ENCODE results near the gene PTCHD1. TPM values are rescaled to one million over a fixed set of nuclear protein-coding genes. Genes with fewer than 3 reads are reported as not detected.

PTCHD1 gene
- 4.3 and 5.7 TPM in 2 replicates for total RNA-seq (2014; rRNA removed; shearing (Covaris generic))

DNA sequence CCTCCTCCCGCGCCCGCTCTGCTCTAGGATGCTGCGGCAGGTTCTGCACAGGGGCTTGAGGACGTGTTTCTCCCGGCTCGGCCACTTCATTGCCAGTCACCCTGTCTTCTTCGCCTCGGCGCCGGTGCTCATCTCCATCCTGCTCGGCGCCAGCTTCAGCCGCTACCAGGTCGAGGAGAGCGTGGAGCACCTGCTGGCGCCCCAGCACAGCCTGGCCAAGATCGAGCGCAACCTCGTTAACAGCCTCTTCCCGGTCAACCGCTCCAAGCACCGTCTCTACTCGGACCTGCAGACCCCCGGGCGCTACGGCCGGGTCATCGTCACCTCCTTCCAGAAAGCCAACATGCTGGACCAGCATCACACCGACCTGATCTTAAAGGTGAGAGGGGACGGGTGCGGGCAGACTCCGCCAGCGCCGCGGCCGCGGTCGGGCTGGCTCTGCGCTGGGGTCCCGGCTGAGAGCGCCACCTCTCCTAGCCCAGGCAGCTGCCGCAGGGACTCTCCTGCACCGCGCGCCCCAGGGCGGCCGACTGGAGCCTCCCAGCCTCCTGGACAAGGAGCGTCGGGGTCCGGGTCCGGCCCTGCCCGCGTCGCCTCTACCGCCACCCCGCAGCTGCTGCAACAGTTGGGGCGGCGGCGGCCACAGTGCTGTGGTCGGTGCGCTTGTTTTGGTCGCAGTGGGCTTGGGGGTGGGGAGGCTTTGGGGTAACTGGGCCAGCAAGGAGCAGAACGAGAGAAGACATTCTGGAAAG lies at the start of gene PTCHD1:
Gene PTCHD1 (plus strand): TSS at position 2 of the 752 bp plus-strand sequence. CDS start 27 bp downstream, at position 29.
- Histone ChIP-seq H3K4me3 (ENCODE audit: insufficient read depth, low read depth, low read length) (peak within 1 kb of the TSS; percentile 74), H3K36me3 (replicated peaks; ENCODE audit: control insufficient read depth, insufficient read depth, low read length) (no peaks in the 10 kb centered on the region), H3K27me3 (ENCODE audit: control insufficient read depth, insufficient read depth, low read length) (peaks cover 19% of the 10 kb centered on the region)
- DNase-seq: peak; percentile 71

DNA sequence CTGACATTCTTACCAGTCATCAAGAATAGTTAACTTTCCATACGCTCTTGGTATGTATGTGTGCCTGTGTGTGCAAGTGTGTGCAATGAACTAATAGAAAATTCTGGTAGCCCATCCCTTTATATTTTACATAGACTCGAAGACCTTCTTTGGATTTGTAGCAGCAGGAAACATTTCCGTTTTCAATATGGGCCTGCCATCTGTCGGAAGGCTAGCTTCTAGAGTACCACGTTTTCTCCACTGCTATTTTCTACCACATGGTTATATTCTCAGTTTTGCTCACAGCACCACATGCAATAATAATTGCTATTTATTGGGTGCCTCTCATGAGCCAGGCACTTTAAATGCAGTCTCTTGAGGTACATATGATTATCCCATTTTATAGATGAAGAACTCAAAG lies 47.9 kb upstream of the PTCHD1 start:
- Histone ChIP-seq H3K27me3 (ENCODE audit: control insufficient read depth, insufficient read depth, low read length) (no peaks in the 10 kb centered on the region), H3K4me3 (ENCODE audit: insufficient read depth, low read depth, low read length) (no peak overlapping the region), H3K36me3 (replicated peaks; ENCODE audit: control insufficient read depth, insufficient read depth, low read length) (no peaks in the 10 kb centered on the region)
- DNase-seq: no peak

DNA sequence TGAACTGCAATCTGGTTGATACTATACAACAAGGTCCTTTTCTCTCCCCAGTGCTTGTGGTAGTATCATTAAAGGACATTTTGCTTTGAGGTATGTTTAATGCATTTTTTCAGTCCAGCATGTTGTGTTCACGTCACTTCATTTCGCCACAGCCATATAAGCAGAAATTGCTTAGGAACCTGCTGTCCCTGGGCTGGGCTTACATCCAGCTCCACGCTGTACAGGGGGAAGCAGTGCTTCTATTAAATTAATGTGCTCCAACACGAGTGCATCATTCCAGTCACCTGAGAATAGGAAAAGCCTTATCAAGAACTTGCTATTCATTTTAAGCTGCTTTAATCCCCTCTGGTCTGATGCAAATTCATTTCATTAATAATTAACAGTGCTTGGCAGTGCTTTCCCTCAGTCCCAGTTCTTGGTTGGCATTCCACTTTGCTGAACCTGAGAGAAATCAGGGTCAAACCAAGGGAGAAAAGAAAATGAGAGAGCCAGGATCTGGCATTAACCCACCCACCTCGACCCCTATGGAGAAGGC lies 47.4 kb upstream of the PTCHD1 start:
- Histone ChIP-seq H3K27me3 (ENCODE audit: control insufficient read depth, insufficient read depth, low read length) (no peaks in the 10 kb centered on the region), H3K4me3 (ENCODE audit: insufficient read depth, low read depth, low read length) (no peak overlapping the region), H3K36me3 (replicated peaks; ENCODE audit: control insufficient read depth, insufficient read depth, low read length) (no peaks in the 10 kb centered on the region)
- DNase-seq: no peak

DNA sequence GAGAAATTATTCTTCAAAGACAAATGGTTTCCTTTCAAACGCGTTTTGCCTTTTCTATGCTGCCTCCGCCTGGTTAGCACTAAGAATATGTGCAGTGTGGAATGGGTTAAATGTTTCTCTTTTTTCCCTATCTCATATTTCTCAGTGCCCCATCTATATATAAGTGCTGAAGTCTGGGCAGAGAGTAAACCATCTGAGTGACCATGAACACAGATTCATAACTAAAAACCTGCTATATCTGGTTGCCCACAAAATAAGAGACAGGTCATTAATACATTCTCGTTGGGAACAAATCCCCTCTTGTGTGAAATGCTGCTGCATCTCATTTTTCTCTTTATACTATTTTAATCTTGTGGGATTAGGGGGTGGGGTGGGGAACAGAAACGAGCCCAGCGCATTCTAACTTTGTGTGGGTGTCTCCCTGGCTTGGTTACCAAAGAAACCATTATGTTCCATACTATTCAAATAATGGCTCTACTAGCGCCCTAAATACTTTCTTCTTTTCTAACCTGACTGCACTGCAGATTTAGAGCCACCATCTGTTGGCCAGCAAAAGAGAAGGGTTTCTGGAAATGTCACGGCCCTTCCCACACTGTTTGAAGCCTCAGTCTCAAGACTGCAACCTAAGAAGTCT lies 42.2 kb upstream of the PTCHD1 start:
- Histone ChIP-seq H3K4me3 (ENCODE audit: insufficient read depth, low read depth, low read length) (no peak overlapping the region), H3K27me3 (ENCODE audit: control insufficient read depth, insufficient read depth, low read length) (no peaks in the 10 kb centered on the region), H3K36me3 (replicated peaks; ENCODE audit: control insufficient read depth, insufficient read depth, low read length) (no peaks in the 10 kb centered on the region)
- no peak for DNase-seq

DNA sequence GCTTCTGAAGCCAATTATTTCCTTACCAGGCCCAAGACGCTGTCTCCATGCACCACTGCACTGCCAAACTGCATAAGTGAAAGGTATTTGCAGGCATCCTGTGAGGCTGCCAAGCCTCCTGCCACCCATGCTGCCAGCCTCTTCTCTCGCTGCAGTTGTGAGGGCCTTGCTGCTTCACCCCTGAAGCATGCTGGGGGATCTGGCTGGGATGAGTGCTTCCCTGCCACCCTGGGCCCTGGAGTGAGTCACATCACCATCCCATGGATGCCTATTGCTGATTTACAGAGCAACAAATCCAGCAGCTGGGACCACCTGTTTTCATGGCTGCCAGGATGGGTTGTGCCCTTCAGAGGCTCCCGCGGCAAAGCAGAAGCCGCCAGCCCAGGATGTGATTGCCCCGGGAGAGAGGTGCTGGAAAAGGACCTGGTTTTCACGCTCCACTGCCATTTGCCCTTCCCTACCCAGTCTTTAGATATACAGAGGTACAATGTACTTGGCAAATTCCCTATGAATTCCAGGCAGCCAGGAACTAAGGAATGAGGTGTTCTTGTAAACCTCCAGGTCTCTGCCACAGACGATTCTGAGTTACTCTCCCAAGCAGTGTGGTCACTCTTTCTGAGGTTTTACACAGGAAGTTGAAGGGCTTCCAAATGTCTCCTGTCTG lies 41.5 kb upstream of the PTCHD1 start:
- DNase-seq: no peak

DNA sequence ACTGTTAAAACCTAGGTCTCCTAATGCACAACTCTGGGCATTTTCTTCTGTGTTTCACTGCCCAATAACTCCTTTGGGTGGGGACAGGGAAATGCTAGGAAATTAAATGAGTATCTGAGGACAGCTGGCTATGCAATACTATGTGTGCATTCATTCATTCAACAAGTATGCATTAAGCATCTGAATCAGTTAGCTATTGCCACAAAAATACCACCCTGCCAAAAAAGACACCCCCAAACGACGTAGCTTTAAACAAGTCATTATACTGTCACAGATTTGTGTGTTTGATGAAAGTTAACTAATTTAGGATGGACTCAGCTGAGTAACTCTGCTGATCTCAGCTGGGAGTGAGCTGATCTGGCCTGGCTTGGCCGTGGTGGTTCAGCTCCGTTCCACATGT lies 29.8 kb upstream of the PTCHD1 start:
- no peaks in the 10 kb centered on the region for H3K27me3 ChIP-seq (ENCODE audit: control insufficient read depth, insufficient read depth, low read length)
- no peaks in the 10 kb centered on the region for H3K36me3 ChIP-seq (replicated peaks; ENCODE audit: control insufficient read depth, insufficient read depth, low read length)
- DNase-seq: no peak
- no peak overlapping the region for H3K4me3 ChIP-seq (ENCODE audit: insufficient read depth, low read depth, low read length)

More for the DNA sequence above, 41.5 kb upstream of the PTCHD1 start:
- Histone ChIP-seq H3K4me3 (ENCODE audit: insufficient read depth, low read depth, low read length) (no peak overlapping the region), H3K36me3 (replicated peaks; ENCODE audit: control insufficient read depth, insufficient read depth, low read length) (no peaks in the 10 kb centered on the region), H3K27me3 (ENCODE audit: control insufficient read depth, insufficient read depth, low read length) (no peaks in the 10 kb centered on the region)

DNA sequence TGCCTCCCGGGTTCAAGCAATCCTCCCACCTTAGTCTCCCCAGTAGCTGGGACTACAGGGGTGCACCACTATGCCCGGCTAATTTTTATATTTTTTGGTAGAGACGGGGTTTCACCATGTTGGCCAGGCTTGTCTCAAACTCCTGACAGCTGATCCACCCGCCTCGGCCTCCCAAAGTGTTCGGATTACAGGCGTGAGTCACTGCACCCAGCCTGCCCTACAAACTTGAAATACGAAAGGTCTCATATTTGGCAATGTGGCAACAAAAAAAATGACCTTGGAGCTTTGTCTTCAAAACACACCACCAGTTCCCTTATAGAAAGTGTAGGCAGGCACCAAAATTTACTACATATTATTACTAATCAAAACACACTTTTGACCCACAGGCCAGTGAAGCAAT lies 22.9 kb upstream of the PTCHD1 start:
- Histone ChIP-seq H3K36me3 (replicated peaks; ENCODE audit: control insufficient read depth, insufficient read depth, low read length) (no peaks in the 10 kb centered on the region), H3K27me3 (ENCODE audit: control insufficient read depth, insufficient read depth, low read length) (no peaks in the 10 kb centered on the region), H3K4me3 (ENCODE audit: insufficient read depth, low read depth, low read length) (no peak overlapping the region)
- no peak for DNase-seq

DNA sequence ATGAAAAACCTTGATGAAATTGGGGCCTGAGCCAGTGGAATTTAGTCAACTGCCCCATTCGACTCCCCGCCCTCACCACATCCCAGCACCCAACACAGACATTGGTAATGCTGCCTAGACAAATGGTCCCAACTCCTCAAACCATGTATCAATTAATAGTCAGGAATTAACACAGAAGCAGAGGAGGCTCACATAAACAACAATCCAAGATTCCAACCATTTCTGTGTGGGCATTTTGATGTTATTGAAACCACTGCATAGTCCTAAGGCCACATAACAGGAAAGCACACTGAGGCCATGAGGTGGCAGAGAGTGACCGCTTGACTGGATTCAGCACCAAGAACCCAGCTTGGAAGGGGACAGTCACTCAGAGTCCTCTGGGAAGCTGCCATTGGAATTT lies 22.5 kb upstream of the PTCHD1 start:
- Histone ChIP-seq H3K27me3 (ENCODE audit: control insufficient read depth, insufficient read depth, low read length) (no peaks in the 10 kb centered on the region), H3K4me3 (ENCODE audit: insufficient read depth, low read depth, low read length) (no peak overlapping the region), H3K36me3 (replicated peaks; ENCODE audit: control insufficient read depth, insufficient read depth, low read length) (no peaks in the 10 kb centered on the region)
- no peak for DNase-seq

DNA sequence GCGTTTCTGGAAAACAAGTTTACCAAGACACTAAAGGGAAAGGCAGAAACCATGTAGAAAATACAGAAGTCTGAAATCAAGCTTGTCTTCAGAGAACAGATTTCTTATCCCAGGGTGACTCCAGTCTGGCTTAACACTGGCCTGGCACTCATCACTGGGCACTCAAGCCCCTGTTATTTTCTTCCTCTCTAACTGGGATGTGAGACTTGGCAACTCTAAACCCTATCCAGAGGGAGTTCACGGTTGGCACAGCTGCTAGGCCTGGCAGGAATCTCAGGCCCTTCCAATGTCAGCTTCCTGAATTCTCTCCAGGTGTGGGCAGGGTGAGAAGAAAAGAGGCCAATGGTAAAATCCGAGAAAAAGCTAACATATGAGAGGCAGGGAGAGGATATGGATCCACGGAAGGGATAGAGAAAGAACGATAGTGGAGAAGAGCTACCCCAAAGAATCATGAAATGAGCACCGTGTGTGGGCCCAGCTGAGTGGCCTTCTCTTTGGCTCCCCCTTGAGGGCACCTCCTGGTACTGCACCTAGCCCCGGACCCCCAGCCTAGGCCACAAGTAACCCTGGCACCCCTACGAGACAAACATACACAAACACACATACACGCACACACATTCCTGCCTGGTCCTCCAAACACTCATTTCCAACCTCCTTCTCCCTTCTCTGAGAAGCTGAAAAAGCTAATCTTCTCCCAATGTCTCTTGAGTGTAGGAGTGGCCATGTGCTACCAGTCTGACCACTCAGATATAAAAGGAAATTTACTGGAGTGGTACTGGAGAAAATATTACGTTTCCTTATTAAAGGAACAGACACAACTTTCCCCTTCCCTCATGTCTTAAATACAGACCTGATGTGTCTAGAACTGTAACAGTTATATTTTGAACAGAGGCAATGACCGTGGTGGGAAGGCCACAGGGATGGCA lies 16.6 kb upstream of the PTCHD1 start:
- Histone ChIP-seq H3K36me3 (replicated peaks; ENCODE audit: control insufficient read depth, insufficient read depth, low read length) (no peaks in the 10 kb centered on the region), H3K4me3 (ENCODE audit: insufficient read depth, low read depth, low read length) (no peak overlapping the region), H3K27me3 (ENCODE audit: control insufficient read depth, insufficient read depth, low read length) (no peaks in the 10 kb centered on the region)
- DNase-seq: peak; percentile 66

DNA sequence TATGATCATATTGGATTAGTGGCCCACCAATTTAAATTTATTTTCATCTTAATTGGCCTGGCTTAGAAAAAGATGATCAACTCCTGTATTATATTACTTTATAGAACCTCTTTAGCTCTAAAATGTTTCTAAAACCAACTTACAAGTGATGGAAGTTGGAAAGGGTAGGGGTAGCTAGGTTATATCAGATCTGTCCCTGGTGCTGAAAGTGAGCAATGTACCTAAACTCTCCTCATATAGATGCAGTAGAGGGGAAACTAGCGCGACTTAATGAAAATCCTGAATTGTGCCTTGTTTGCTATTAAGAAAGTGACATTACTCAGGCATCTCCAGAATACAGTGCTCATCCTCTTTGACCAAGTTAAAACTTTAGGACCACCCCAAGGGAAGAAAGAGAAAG lies 7.5 kb upstream of the PTCHD1 start:
- peak; percentile 24 for DNase-seq
- Histone ChIP-seq H3K4me3 (ENCODE audit: insufficient read depth, low read depth, low read length) (no peak overlapping the region), H3K27me3 (ENCODE audit: control insufficient read depth, insufficient read depth, low read length) (peaks cover 3% of the 10 kb centered on the region; the same call in 1 of the 2 replicates), H3K36me3 (replicated peaks; ENCODE audit: control insufficient read depth, insufficient read depth, low read length) (no peaks in the 10 kb centered on the region)

DNA sequence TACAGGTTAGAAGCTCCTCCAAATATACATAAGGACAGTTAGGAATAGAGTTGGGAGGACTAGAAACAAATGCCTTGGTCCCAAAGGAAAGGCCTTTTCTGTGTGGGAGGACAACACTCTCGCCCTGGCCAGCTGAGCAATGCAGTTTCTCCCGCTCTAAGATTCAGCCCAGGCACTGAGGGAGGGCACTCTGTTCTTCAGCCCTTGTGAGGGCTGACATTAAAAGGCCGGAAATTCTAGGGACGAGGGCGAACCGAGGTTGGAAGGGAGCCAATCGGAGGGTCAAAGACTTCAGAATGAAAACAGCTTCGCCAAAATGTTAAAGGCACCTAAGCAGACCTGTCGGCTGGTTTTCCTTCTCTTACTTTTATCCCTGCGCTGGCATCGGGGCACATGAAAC lies 2.9 kb upstream of the PTCHD1 start:
- DNase-seq: peak; percentile 48
- Histone ChIP-seq H3K4me3 (ENCODE audit: insufficient read depth, low read depth, low read length) (peak overlapping the region; percentile 74), H3K36me3 (replicated peaks; ENCODE audit: control insufficient read depth, insufficient read depth, low read length) (no peaks in the 10 kb centered on the region), H3K27me3 (ENCODE audit: control insufficient read depth, insufficient read depth, low read length) (peaks cover 19% of the 10 kb centered on the region)

DNA sequence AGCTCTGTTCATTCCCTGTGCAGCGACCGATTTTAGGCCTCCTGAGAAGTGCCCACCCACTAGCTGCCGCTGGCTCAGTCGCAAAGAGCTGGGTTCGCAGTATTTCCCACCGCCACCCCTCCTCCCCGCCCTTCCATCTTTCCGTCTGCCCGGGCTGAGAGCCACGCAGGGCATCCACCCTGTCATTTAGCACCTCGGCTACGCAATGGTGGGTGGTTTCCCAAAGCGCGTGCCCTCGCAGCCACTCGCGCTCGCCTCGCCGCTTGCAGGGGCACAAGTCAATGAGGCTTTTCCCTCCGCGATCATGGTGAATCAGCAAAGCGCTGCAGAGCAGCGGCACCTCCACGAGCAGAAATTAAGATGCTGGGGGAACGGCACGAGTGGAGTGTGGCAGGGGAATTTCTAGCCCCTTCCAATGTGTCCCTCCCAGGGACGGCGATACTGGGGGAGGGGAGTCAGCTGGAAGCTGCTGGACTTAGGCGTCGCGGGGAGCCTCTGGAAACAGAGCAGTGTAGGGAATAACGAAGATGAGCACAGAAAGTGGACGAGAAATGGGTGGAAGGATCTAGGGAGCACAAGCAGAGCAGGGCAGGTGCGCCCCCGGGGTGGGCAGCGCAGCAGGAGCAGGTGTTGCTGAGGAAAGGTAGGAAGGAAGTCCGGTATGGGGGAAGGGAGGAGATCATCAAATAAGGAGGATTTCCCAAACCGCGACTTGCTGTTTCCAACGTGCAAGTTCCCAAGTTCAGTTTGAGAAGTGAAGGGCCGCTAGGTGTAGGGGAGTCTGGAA lies 2.4 kb upstream of the PTCHD1 start:
- H3K4me3 ChIP-seq (ENCODE audit: insufficient read depth, low read depth, low read length): peak overlapping the region; percentile 74
- peak; percentile 69 for DNase-seq
- H3K27me3 ChIP-seq (ENCODE audit: control insufficient read depth, insufficient read depth, low read length): peaks cover 19% of the 10 kb centered on the region
- H3K36me3 ChIP-seq (replicated peaks; ENCODE audit: control insufficient read depth, insufficient read depth, low read length): no peaks in the 10 kb centered on the region
